Activated CD4-positive, alpha-beta T cell treated with anti-CD3 and anti-CD28 coated beads, Interleukin-2, amount 10 ng/mL, durations not matched to agents 7 days and 5 days (primary cell): ENCODE data around the gene GPC6. TPM values are rescaled to one million over a fixed set of nuclear protein-coding genes. Genes with fewer than 3 reads are reported as not detected.
A peak's percentile ranks its signal among the peaks of the same experiment; 100 is the strongest.
"Not testable (repeated sequence)": the region's sequence is repeated elsewhere in the genome, so short reads cannot be mapped to it uniquely, and the experiment has no call there.

Experiments used
- CTCF ChIA-PET: fragments of 350-600 bp; sonication (Branson Sonifier 250); formaldehyde crosslinking; loops from one replicate; lab custom pipeline; 2021; ENCODE audit warnings: antibody characterized with exemption; lab: Charles Lee
- POLR2A ChIA-PET: fragments of 350-600 bp; sonication (Branson Sonifier 250); formaldehyde crosslinking; loops from one replicate; lab custom pipeline; 2021; ENCODE audit warnings: antibody characterized with exemption; lab: Charles Lee
- DNase-seq: peaks from one replicate; pipeline ENCODE4 v3.0.0-alpha.2; 2020
- H3K27ac Mint-ChIP-seq: one replicate; pipeline ENCODE4 v1.8.0; 2021; ENCODE audit warnings: mild to moderate bottlenecking, moderate library complexity, mixed read lengths
- H3K27me3 Mint-ChIP-seq: one replicate; pipeline ENCODE4 v1.8.0; 2021; ENCODE audit warnings: mixed read lengths
- H3K36me3 Mint-ChIP-seq: one replicate; pipeline ENCODE4 v1.8.0; 2021; ENCODE audit warnings: low read depth, mixed read lengths
- H3K4me1 Mint-ChIP-seq: one replicate; pipeline ENCODE4 v1.8.0; 2021; ENCODE audit warnings: mixed read lengths
- H3K4me3 Mint-ChIP-seq: one replicate; pipeline ENCODE4 v1.8.0; 2021; ENCODE audit warnings: mild to moderate bottlenecking, moderate library complexity, mixed read lengths
- H3K9me3 Mint-ChIP-seq: one replicate; pipeline ENCODE4 v1.8.0; 2021; ENCODE audit warnings: mixed read lengths
- total RNA-seq, 2 experiments: library from RNA; stranded (reverse); gene quantifications; one replicate each; pipeline ENCODE4 v1.2.3, GENCODE V29; 2021

The GPC6 gene
- total RNA-seq, 2 experiments from 2014 or later = not detected

GRCh38 chr13:94301487-94301886, 1074.9 kb downstream of the GPC6 start:
- ChIA-PET POLR2A (no interaction called here), CTCF (interaction anchor here (1.8 kb wide), 1 partner anchor 13 kb away, joined by 4 read pairs; no protein-coding TSS in a partner anchor)
- Mint-ChIP-seq H3K9me3 (no peaks in the 10 kb centered on the region), H3K27ac (no peak overlapping the region), H3K4me3 (no peak overlapping the region), H3K4me1 (no peaks in the 10 kb centered on the region), H3K36me3 (no peaks in the 10 kb centered on the region), H3K27me3 (peaks cover 5% of the 10 kb centered on the region)
- DNase-seq = no peak

- H3K27ac Mint-ChIP-seq, POLR2A ChIA-PET, H3K27me3 Mint-ChIP-seq, H3K9me3 Mint-ChIP-seq, H3K4me1 Mint-ChIP-seq, DNase-seq, H3K4me3 Mint-ChIP-seq, H3K36me3 Mint-ChIP-seq: not testable (repeated sequence)
- CTCF ChIA-PET = interaction anchor here (0.6 to 1.7 kb wide), 4 partner anchors 9 to 75 kb away, joined by 3 to 5 read pairs (median 4); no protein-coding TSS in a partner anchor
Measured at GRCh38 chr13:94302847-94303565, 1076.4 kb downstream of the GPC6 start.

DNA sequence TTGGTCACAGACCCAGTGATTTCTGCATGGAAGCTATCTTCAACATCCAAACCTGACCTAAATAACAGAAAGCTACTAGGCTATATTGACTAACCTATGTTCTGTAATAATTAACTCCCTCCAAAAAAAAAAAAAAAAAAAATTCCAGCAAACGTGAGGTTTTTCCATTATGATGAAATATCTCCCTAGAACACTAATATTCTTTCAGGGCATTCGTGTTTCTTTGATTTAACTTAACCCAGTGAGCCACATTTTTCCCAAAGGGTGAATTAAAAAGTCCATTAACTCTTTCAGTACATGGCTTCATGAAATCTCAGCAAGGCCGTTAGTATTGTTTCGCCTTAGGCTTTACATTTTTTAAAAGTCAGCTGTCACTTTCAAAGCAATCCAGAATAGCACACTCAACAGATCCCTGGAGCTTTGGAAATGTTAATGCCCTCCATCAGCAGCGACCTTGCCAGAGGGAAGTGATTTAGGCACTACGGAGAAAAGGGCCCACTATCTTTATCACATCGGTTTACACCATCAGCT, 1077.1 kb downstream of the GPC6 start:
- no peak overlapping the region for H3K4me3 Mint-ChIP-seq
- ChIA-PET POLR2A (no interaction called here), CTCF (interaction anchor here (1.2 to 1.7 kb wide), 4 partner anchors 9 to 28 kb away, joined by 4 to 7 read pairs (median 5); no protein-coding TSS in a partner anchor)
- H3K27me3 Mint-ChIP-seq = peaks cover 5% of the 10 kb centered on the region
- no peak overlapping the region for H3K27ac Mint-ChIP-seq
- no peaks in the 10 kb centered on the region for H3K36me3 Mint-ChIP-seq
- no peaks in the 10 kb centered on the region for H3K4me1 Mint-ChIP-seq
- DNase-seq = no peak
- no peaks in the 10 kb centered on the region for H3K9me3 Mint-ChIP-seq

DNA sequence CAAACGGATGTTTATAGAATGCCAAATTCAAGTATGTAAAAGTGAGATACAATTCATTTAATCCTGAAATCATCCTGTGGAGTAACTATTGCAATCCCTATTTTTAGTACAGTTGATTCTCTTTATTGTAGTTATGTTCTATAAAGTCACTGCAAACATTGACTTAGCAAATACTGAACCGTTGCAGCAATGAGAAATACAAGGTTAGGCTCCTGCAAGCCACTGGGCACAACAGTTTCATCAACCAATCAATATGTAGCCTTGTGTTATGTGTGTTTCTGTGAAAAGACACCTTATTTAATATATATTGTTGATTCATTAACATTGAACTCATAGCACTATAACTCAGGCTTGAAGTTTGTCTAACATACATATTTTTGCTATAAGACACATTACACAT, 1078.4 kb downstream of the GPC6 start:
- H3K4me1 Mint-ChIP-seq = no peaks in the 10 kb centered on the region
- ChIA-PET CTCF (interaction anchor here (1.0 to 1.6 kb wide), 2 partner anchors 15 to 30 kb away, joined by 3 to 7 read pairs; no protein-coding TSS in a partner anchor), POLR2A (no interaction called here)
- peaks cover 5% of the 10 kb centered on the region for H3K27me3 Mint-ChIP-seq
- no peaks in the 10 kb centered on the region for H3K9me3 Mint-ChIP-seq
- no peaks in the 10 kb centered on the region for H3K36me3 Mint-ChIP-seq
- H3K4me3 Mint-ChIP-seq = no peak overlapping the region
- H3K27ac Mint-ChIP-seq = no peak overlapping the region
- DNase-seq = no peak

- POLR2A ChIA-PET = no interaction called here
- DNase-seq = no peak
- CTCF ChIA-PET = no interaction called here
- no peak overlapping the region for H3K27ac Mint-ChIP-seq
- H3K9me3 Mint-ChIP-seq = no peaks in the 10 kb centered on the region
- H3K4me1 Mint-ChIP-seq = no peaks in the 10 kb centered on the region
- H3K27me3 Mint-ChIP-seq = peaks cover 5% of the 10 kb centered on the region
- H3K4me3 Mint-ChIP-seq = no peak overlapping the region
- no peaks in the 10 kb centered on the region for H3K36me3 Mint-ChIP-seq
Measured at GRCh38 chr13:94305463-94305862, 1078.9 kb downstream of the GPC6 start.

GRCh38 chr13:94305934-94306333, 1079.3 kb downstream of the GPC6 start:
- Mint-ChIP-seq H3K4me3 (no peak overlapping the region), H3K9me3 (no peaks in the 10 kb centered on the region), H3K27ac (no peak overlapping the region), H3K4me1 (no peaks in the 10 kb centered on the region), H3K27me3 (peaks cover 5% of the 10 kb centered on the region), H3K36me3 (no peaks in the 10 kb centered on the region)
- POLR2A ChIA-PET = no interaction called here
- CTCF ChIA-PET = interaction anchor here (0.6 kb wide), 1 partner anchor 26 kb away, joined by 3 read pairs; no protein-coding TSS in a partner anchor
- no peak for DNase-seq

- CTCF ChIA-PET = no interaction called here
- no peaks in the 10 kb centered on the region for H3K9me3 Mint-ChIP-seq
- DNase-seq = no peak
- H3K36me3 Mint-ChIP-seq = peaks cover 1% of the 10 kb centered on the region
- peaks cover 2% of the 10 kb centered on the region for H3K4me1 Mint-ChIP-seq
- H3K4me3 Mint-ChIP-seq = no peak overlapping the region
- H3K27ac Mint-ChIP-seq = no peak overlapping the region
- POLR2A ChIA-PET = no interaction called here
- H3K27me3 Mint-ChIP-seq = peaks cover 5% of the 10 kb centered on the region
Measured at GRCh38 chr13:94308832-94309231, 1082.2 kb downstream of the GPC6 start.

DNA sequence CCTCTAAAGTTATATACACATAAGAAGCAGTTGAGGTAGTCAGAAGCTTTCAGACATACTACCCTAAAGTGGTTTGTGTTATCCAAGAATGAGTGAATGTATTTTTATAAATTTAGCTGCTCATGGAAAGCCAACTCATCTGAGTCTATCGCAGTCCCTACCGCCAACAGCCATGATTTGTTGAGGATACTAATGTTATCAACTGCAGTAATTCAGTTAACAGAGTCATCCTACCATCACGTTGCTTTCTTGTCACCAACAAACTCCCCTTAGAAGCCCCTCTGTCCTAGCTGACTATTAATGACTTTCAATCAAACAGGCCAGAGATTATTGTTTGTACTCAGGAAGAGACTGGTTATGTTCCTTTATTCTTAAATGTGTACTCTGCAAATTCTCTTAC, 1083.0 kb downstream of the GPC6 start:
- H3K27me3 Mint-ChIP-seq = peaks cover 5% of the 10 kb centered on the region
- peaks cover 1% of the 10 kb centered on the region for H3K36me3 Mint-ChIP-seq
- DNase-seq = no peak
- ChIA-PET POLR2A (no interaction called here), CTCF (no interaction called here)
- H3K4me1 Mint-ChIP-seq = peaks cover 2% of the 10 kb centered on the region
- H3K4me3 Mint-ChIP-seq = no peak overlapping the region
- no peaks in the 10 kb centered on the region for H3K9me3 Mint-ChIP-seq
- no peak overlapping the region for H3K27ac Mint-ChIP-seq

DNA sequence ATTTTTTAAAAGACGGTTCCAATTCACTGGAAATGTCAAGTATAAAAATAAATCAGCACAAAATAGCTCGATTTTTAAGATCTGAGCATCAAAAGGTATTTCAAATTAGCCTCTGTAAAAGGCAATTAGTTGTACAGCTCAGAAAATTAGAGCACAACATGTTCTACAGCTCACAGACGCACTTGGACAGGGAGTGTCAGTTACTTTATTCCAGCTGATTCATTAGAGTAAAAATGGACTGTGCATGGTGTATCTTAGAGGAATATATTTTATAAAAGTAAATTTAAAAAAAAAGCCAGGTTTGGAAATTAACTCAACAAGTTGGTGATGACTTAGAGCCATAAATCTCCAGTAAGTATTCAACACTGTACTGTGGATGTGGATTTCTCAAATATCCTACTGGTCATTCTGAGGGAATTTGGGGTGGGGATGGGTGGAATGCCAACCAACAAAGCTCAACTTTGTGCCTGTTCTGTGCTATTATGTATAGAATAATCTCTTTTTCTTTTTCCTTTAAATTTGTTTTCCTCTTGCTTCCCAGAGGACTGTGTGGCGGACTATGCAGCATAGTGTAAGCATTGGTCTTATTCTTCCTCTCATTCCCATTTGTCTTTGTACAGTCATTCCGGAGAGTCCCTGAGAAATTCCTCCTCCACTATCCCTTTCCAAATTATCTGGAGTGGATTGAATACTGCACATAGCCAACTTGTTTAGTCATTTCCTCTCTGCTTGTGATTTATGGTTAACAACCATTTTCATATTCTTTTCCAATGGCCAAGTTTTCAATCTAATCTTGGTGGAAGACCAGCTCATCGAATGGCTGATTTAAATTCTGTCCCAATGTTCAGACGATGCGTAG, 1083.6 kb downstream of the GPC6 start:
- H3K36me3 Mint-ChIP-seq = peaks cover 1% of the 10 kb centered on the region
- H3K27ac Mint-ChIP-seq = no peak overlapping the region
- no peak overlapping the region for H3K4me3 Mint-ChIP-seq
- ChIA-PET CTCF (interaction anchor here (0.7 kb wide), 1 partner anchor 74 kb away, joined by 7 read pairs; no protein-coding TSS in a partner anchor), POLR2A (no interaction called here)
- DNase-seq = no peak
- H3K27me3 Mint-ChIP-seq = peaks cover 5% of the 10 kb centered on the region
- peaks cover 2% of the 10 kb centered on the region for H3K4me1 Mint-ChIP-seq
- H3K9me3 Mint-ChIP-seq = peaks cover under 1% of the 10 kb centered on the region

DNA sequence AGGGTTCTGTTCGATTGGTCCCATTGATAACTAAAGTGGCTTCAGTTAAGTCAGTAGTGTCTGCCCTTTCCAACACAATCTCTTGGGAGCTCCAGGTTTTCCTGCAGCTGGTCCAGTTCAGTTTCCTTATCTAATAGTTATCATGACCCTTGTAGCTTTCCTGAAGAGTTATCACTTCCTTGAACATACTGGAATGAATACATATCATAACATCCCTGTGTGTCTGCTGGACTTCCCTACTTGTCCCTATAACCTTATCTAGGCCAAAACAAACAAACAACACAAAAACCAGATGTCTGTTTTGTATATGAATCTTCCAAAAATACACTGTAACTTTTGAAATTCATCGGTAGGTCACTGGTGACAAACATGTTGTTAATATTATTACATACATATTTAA, 1085.3 kb downstream of the GPC6 start:
- POLR2A ChIA-PET = no interaction called here
- Mint-ChIP-seq H3K4me1 (peaks cover 12% of the 10 kb centered on the region), H3K36me3 (peaks cover 1% of the 10 kb centered on the region), H3K27ac (no peak overlapping the region), H3K27me3 (no peaks in the 10 kb centered on the region), H3K4me3 (no peak overlapping the region), H3K9me3 (peaks cover 3% of the 10 kb centered on the region)
- CTCF ChIA-PET = interaction anchor here (0.6 to 1.2 kb wide), 2 partner anchors 8 to 159 kb away, joined by 3 to 5 read pairs; no protein-coding TSS in a partner anchor
- no peak for DNase-seq

DNA sequence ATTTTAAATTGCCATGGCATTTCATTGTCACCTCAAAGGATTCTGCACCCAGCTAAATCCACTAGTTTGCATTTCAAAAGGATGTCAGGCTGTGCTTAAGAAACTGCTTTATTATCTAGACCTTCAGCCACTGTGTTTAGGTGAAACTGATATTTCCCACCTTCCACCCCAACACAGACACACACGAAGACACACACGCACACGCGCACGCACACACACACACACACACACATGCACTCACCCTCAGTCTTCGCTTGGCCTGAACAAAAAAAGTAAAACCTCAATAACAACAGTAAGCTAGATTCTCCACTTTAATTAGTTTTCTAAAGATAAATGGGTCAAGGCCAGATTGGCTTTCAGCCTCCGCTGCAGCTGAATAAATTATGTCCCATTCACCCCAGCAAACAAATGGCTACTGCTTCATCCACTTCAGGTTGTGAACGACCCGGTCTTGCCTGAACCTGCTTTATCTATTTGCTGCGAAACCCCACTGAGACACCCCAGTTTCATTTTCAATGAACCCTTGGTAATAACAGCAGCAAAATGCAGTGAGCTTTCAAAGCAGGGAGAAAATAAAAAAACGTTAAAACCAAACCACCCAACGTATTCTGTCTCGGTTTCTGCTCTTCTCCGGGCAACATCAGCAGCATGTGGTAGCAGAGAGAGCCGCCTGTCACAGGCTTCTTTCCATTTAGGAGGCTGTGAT, 1086.1 kb downstream of the GPC6 start:
- H3K27me3 Mint-ChIP-seq = no peaks in the 10 kb centered on the region
- ChIA-PET POLR2A (no interaction called here), CTCF (interaction anchor here (1.2 kb wide), 1 partner anchor 9 kb away, joined by 5 read pairs; no protein-coding TSS in a partner anchor)
- H3K4me3 Mint-ChIP-seq = no peak overlapping the region
- H3K9me3 Mint-ChIP-seq = peaks cover 3% of the 10 kb centered on the region
- peak overlapping the region; percentile 73 for H3K27ac Mint-ChIP-seq
- H3K36me3 Mint-ChIP-seq = peaks cover 1% of the 10 kb centered on the region
- no peak for DNase-seq
- peaks cover 18% of the 10 kb centered on the region for H3K4me1 Mint-ChIP-seq

GRCh38 chr13:94313321-94313910, 1086.8 kb downstream of the GPC6 start:
- Mint-ChIP-seq H3K9me3 (peaks cover 3% of the 10 kb centered on the region), H3K4me3 (no peak overlapping the region), H3K27ac (no peak overlapping the region), H3K36me3 (peaks cover 1% of the 10 kb centered on the region), H3K4me1 (peaks cover 26% of the 10 kb centered on the region), H3K27me3 (no peaks in the 10 kb centered on the region)
- no peak for DNase-seq
- ChIA-PET POLR2A (no interaction called here), CTCF (no interaction called here)
